Type B pancreatic cell (in vitro differentiated cells): ENCODE results near the gene CXXC4. TPM values are rescaled to one million over a fixed set of nuclear protein-coding genes. Genes with fewer than 3 reads are reported as not detected.
A peak's percentile ranks its signal among the peaks of the same experiment; 100 is the strongest.

Source experiments
- DNase-seq: peaks from one replicate; pipeline ENCODE4 v3.0.0; 2021; ENCODE audit warnings: mixed read lengths; ENCODE audit not compliant: unreplicated experiment; ENCODE audit errors: extremely low spot score
- H3K27ac Mint-ChIP-seq: 2 replicates; pipeline ENCODE4 v1.8.0; 2021; ENCODE audit warnings: mild to moderate bottlenecking, mixed read lengths
- H3K27me3 Mint-ChIP-seq: 2 replicates; pipeline ENCODE4 v1.8.0; 2021; ENCODE audit warnings: mixed read lengths
- H3K36me3 Mint-ChIP-seq: 2 replicates; pipeline ENCODE4 v1.8.0; 2021; ENCODE audit warnings: mixed read lengths
- H3K4me1 Mint-ChIP-seq: one replicate; pipeline ENCODE4 v1.8.0; 2021; ENCODE audit warnings: mixed read lengths; ENCODE audit not compliant: unreplicated experiment
- H3K4me3 Mint-ChIP-seq: 2 replicates; pipeline ENCODE4 v1.8.0; 2021; ENCODE audit warnings: mild to moderate bottlenecking, mixed read lengths
- H3K9me3 Mint-ChIP-seq: 2 replicates; pipeline ENCODE4 v1.8.0; 2021; ENCODE audit warnings: mixed read lengths
- total RNA-seq: library from RNA; stranded (reverse); gene quantifications from 2 replicates; pipeline ENCODE4 v1.2.1, GENCODE V29; 2021; ENCODE audit warnings: low replicate concordance
- TF ChIP-seq, protein P1 (sequence below): fragments of 200-600 bp; sonication (generic); conservative IDR thresholded peaks from 2 replicates; pipeline ENCODE4 v1.5.0; 2021; ENCODE audit warnings: antibody characterized with exemption, mild to moderate bottlenecking

CXXC4 gene
- total RNA-seq, 1 donor from 2014 or later = 4.2 TPM

DNA sequence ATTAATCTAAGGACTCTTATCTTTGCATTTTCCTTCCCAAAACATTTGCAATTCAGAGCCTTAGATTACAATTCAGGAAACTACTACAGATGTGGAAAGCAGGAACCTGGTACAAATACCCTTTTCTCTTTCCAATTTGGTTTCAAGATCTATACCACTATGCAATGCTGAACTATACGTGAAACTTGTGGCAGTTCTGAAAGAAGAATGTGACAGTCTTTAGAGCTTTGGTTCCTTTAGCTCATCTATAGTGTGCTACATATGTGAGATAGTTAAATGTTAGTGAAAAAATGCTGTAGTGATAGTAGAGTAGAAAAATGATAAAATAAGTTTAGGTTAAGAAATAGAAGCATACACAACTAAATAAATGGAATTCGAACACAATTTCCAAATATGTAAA is 50.0 kb downstream of the CXXC4 start:
- Mint-ChIP-seq H3K9me3 (no peaks in the 10 kb centered on the region), H3K36me3 (no peaks in the 10 kb centered on the region), H3K27ac (no peak overlapping the region), H3K4me1 (no peaks in the 10 kb centered on the region), H3K4me3 (no peak overlapping the region), H3K27me3 (no peaks in the 10 kb centered on the region)
- no peak for DNase-seq
- TF ChIP-seq, protein P1, sequence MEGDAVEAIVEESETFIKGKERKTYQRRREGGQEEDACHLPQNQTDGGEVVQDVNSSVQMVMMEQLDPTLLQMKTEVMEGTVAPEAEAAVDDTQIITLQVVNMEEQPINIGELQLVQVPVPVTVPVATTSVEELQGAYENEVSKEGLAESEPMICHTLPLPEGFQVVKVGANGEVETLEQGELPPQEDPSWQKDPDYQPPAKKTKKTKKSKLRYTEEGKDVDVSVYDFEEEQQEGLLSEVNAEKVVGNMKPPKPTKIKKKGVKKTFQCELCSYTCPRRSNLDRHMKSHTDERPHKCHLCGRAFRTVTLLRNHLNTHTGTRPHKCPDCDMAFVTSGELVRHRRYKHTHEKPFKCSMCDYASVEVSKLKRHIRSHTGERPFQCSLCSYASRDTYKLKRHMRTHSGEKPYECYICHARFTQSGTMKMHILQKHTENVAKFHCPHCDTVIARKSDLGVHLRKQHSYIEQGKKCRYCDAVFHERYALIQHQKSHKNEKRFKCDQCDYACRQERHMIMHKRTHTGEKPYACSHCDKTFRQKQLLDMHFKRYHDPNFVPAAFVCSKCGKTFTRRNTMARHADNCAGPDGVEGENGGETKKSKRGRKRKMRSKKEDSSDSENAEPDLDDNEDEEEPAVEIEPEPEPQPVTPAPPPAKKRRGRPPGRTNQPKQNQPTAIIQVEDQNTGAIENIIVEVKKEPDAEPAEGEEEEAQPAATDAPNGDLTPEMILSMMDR = no peak

DNA sequence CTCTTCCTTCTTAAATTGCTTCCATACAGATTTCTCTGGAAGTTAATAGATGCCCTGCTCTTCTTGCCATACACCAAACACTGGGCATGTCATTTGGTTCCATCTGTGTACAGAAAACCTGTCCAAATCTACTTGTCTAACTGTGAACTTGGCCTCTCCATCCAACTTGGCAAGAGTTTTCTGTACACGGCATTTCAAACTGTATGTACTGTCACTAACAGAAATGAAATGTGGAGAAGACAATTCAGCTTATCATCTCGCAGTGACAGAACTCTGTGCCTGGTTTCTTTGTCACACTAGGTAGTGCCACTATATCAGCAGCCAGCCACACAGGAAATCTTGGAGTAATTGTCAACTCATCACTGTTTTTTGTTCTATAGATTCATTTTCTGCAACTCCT is 58.2 kb downstream of the CXXC4 start:
- H3K36me3 Mint-ChIP-seq = no peaks in the 10 kb centered on the region
- peaks cover 2% of the 10 kb centered on the region for H3K27me3 Mint-ChIP-seq
- no peaks in the 10 kb centered on the region for H3K4me1 Mint-ChIP-seq
- no peaks in the 10 kb centered on the region for H3K9me3 Mint-ChIP-seq
- no peak overlapping the region for H3K27ac Mint-ChIP-seq
- TF ChIP-seq, protein P1 = no peak
- no peak overlapping the region for H3K4me3 Mint-ChIP-seq
- no peak for DNase-seq

DNA sequence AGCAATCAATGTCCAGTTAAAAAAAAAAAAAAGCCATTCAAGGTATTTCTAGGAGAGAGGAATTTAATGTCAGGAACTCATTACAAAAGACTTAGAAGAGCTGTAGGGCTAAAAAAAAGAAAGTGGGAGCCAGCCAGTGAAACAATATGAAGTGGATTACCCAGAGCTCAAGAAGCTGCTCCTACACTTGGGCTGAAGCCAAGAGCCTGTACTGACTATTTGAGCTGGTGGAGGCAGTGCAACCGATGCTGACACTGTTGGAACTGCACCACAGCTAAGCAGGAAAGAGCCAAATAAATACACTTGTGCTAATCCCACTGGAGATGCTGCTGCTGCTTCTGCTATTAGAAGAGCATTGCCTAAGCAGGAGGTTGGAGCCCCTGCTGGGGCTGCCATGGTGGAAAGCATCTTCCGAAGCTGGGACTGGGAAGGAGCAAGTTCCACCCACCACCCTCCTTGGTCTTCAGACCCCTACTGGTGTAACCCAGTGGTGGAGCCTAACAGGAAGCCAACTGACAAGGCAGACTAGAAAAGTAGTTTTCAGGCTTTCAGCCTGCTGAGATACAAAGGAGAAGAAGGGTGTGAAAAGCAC is 65.4 kb downstream of the CXXC4 start:
- TF ChIP-seq, protein P1 = no peak
- Mint-ChIP-seq H3K4me3 (no peak overlapping the region), H3K27me3 (peaks cover 7% of the 10 kb centered on the region), H3K9me3 (no peaks in the 10 kb centered on the region), H3K4me1 (peaks cover 11% of the 10 kb centered on the region), H3K36me3 (no peaks in the 10 kb centered on the region), H3K27ac (no peak overlapping the region)
- no peak for DNase-seq

DNA sequence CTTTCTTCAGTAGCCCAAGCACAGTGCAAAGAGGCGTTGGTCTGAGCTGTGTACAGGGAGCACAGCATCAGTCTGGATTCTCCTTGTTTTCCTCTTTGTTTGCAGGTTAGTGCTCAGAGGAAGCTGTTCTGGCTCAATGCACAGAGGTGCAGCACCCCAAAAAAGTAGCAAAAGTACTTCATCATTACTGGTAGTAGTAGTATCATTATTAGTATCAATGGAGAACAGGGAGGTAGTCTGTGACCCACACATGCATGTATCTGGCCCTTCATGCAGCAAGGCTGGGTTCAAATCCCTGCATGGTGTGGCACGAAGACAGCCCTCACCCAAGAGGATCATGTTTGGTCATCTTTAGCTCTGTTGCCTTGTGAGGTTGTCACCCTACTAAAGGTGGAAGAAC is 68.7 kb downstream of the CXXC4 start:
- Mint-ChIP-seq H3K4me3 (no peak overlapping the region), H3K4me1 (peaks cover 19% of the 10 kb centered on the region), H3K36me3 (no peaks in the 10 kb centered on the region), H3K9me3 (peaks cover 5% of the 10 kb centered on the region), H3K27ac (no peak overlapping the region), H3K27me3 (peaks cover 9% of the 10 kb centered on the region)
- no peak for DNase-seq
- TF ChIP-seq, protein P1 = no peak

DNA sequence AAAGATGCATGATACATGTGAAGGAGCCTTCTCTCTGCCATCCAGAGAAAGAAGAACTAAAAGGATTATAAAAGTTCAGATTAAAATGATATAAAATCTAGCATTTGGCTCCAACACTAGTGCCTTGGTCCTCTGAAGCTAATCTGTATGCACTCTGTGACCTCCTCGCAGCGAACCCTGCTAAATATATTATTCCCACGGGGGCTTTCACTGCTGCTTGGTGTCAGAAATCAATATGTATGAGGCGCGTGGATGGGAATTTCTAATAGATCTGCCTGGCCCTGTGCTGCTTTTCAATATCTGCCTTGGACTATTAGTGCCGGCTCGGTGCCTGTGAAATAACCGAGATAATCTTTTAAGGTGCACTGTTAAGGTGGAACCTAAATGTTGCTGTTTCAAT is 69.7 kb downstream of the CXXC4 start:
- Mint-ChIP-seq H3K27ac (no peak overlapping the region), H3K36me3 (no peaks in the 10 kb centered on the region), H3K9me3 (peaks cover 5% of the 10 kb centered on the region), H3K4me3 (peak overlapping the region; percentile 68), H3K4me1 (peaks cover 24% of the 10 kb centered on the region), H3K27me3 (peaks cover 9% of the 10 kb centered on the region)
- TF ChIP-seq, protein P1 = no peak
- no peak for DNase-seq
